GM18498 (cell line): Measurements from ENCODE around the gene AZU1.
"Not testable (repeated sequence)": the region's sequence is repeated elsewhere in the genome, so short reads cannot be mapped to it uniquely, and the experiment has no call there.

Experiments used
- ATAC-seq: cut with Tn5 transposase; IDR thresholded peaks from one replicate; pipeline ENCODE4 v1.9.1; 2021; ENCODE audit warnings: mild to moderate bottlenecking, moderate library complexity; ENCODE audit not compliant: unreplicated experiment

Gene AZU1

DNA sequence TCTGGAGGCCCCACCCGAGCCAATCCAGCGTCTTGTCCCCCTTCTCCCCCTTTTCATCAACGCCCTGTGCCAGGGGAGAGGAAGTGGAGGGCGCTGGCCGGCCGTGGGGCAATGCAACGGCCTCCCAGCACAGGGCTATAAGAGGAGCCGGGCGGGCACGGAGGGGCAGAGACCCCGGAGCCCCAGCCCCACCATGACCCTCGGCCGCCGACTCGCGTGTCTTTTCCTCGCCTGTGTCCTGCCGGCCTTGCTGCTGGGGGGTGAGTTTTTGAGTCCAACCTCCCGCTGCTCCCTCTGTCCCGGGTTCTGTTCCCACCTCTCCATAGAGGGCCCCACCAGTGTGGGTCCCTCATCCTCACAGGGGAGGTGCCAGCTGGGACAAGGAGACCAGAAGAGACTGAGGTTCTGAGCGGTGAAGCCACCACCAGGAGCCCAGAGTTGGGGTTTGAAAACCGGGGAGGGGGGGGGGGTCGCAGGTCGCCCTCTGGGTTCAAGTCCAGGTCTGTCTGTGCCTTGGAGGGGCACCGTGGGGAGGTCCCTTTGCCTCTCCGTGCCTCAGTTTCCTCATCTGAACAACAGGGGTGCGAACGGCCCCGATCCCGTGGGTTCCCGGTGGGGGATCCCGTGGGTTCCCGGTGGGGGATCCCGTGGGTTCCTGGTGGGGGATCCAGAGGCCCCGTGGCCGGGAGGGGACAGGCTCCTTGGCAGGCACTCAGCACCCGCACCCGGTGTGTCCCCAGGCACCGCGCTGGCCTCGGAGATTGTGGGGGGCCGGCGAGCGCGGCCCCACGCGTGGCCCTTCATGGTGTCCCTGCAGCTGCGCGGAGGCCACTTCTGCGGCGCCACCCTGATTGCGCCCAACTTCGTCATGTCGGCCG is 24.7 kb downstream of the AZU1 start, which contains the start of gene ELANE:
Gene ELANE (plus strand): TSS at position 168 of the 878 bp plus-strand sequence. CDS start 26 bp downstream, at position 194.
- ATAC-seq = no peak

DNA sequence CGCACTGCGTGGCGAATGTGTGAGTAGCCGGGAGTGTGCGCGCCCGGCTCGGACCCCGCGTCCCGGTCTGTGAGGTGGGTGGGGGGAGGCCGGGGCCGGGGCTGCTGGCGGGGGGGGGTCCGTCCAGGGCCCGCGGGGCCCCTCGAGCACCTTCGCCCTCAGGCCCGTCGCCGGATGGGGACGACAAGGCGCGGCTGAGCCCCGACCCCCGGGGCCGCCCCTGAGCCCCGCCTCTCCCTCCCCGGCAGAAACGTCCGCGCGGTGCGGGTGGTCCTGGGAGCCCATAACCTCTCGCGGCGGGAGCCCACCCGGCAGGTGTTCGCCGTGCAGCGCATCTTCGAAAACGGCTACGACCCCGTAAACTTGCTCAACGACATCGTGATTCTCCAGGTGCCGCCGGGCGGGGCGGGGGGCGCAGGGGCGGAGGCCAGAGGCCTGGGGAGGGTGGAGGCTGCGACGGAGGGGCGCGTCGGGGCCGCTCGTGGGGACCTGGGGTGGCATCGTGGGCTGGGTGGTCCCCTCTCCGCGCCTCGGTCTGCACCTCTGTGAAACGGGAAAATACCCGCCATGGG is 25.5 kb downstream of the AZU1 start:
- ATAC-seq = no peak

DNA sequence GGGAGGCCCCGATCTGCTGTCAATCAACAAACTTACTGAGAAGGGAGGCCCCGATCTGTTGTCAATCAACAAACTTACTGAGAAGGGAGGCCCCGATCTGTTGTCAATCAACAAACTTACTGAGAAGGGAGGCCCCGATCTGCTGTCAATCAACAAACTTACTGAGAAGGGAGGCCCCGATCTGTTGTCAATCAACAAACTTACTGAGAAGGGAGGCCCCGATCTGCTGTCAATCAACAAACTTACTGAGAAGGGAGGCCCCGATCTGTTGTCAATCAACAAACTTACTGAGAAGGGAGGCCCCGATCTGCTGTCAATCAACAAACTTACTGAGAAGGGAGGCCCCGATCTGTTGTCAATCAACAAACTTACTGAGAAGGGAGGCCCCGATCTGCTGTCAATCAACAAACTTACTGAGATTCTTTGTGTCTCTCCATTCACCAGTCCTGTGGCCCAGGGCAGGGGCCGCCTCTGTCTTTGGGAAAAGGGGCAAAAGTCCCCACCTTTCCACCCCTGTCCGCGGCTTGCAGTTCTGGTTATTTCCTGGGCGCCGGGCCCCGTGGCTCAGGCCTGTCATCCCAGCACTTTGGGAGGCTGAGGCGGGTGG is 26.1 kb downstream of the AZU1 start:
- ATAC-seq = not testable (repeated sequence)

DNA sequence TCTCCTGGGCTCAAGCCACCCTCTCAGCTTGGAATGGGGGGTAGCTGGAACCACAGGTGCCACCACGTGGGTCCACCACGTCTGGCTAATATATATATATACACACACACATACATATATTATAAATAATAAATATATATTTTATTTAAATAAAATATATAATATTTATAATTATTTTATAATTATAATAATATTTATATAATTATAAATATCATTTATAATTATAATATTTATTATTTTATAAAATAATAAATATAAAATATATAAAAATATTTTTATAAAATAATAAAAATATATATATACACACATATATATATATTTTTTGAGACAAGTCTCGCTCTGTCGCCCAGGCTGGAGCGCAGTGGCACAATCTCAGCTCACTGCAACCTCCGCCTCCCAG is 26.9 kb downstream of the AZU1 start:
- no peak for ATAC-seq

- ATAC-seq = no peak
Observed at GRCh38 chr19:855142-855541, 27.5 kb downstream of the AZU1 start.

DNA sequence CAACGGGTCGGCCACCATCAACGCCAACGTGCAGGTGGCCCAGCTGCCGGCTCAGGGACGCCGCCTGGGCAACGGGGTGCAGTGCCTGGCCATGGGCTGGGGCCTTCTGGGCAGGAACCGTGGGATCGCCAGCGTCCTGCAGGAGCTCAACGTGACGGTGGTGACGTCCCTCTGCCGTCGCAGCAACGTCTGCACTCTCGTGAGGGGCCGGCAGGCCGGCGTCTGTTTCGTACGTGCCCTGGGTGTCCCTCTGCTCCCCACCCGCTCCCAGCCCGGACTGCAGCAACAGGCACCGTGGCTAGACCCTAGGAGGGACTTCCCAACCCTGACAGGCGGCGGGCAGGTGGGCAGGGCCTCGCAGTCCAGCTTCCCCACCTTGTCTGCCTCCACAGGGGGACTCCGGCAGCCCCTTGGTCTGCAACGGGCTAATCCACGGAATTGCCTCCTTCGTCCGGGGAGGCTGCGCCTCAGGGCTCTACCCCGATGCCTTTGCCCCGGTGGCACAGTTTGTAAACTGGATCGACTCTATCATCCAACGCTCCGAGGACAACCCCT is 28.0 kb downstream of the AZU1 start:
- no peak for ATAC-seq

DNA sequence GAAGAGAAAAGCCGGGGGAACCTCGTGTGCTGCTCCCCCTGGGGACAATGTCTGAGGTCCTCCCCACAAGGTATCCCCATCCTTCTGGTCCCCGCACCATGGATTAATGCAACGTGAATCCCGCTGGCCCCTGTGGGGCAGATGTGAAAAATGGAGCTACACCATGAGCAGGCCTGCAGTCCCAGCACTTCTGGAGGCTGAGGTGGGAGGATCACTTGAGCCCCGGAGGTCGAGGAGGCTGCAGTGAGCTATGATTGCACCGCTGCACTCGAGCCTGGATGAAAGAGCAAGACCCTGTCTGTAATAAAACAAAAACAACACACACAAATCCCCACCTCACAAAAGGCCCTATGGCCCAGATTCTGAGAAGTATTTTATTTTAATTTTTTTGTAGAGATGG is 30.6 kb downstream of the AZU1 start:
- no peak for ATAC-seq

DNA sequence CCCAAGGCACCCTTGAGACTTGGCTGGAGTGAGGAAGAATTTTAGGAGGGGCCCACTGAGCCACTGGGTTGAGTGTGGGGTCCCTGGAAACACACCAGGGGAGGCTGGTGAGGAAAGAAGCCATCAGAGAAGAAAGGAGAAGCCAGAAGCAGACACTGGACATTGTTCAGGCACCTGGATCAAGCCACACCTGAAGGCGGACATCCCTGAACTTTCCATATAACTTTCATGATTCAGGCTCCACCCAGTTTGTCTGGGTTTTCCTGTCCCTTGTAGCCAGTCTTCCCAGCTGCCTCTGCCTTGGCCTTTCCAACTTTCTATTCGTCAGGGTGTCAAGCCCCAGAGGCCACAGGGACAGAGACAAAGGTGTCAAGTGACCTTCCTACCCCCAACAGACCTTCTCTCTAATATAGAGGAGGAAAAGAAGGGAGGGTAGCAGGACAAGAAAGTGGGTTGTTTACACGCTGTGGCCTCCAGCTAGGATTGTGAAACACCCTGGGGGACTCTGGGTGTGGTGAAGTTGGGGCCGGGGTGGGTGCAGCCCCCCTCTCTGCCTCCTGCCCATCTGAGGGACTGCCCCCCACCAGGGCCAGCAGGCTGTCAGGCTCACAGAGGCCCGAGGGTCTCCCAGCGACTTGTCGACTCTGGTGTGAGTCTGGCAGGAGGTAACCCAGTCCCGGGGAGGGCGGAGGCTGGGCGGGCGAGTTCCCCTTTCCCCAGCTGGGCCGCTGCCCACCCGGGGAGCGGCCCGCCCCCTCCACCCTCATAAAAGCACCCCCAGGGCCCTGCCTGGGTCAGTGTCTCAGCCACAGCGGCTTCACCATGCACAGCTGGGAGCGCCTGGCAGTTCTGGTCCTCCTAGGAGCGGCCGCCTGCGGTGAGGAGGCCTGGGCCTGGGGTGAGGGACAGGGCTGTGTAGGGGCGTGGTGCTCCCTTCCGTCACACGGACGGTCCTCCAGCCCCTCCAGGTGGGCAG is 31.5 kb downstream of the AZU1 start, which contains the start of gene CFD:
Gene CFD (plus strand): TSS at position 797 of the 976 bp plus-strand sequence. CDS start 26 bp downstream, at position 823.
- no peak for ATAC-seq

DNA sequence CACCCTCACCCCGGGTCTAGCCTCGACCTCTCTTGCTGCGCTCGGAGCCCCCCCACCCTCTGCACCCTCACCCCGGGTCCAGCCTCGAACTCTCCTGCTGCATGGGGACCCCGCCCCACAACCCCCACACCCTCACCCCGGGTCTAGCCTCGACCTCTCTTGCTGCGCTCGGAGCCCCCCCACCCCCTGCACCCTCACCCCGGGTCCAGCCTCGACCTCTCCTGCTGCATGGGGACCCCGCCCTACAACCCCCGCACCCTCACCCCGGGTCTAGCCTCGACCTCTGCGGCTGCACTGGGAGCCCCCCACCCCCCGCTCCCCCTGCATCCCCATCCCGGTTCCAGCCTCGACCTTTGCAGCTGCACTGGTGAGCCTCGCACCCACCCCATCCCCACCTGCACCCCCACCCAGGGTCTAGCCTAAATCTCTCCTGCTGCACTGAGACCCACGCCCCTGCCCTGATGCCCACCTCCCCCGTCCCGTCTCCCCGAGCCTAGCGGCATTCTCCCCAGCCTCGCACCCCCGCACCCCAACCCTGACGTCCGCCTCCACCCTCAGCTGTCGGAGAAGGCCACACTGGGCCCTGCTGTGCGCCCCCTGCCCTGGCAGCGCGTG is 33.6 kb downstream of the AZU1 start:
- no peak for ATAC-seq

DNA sequence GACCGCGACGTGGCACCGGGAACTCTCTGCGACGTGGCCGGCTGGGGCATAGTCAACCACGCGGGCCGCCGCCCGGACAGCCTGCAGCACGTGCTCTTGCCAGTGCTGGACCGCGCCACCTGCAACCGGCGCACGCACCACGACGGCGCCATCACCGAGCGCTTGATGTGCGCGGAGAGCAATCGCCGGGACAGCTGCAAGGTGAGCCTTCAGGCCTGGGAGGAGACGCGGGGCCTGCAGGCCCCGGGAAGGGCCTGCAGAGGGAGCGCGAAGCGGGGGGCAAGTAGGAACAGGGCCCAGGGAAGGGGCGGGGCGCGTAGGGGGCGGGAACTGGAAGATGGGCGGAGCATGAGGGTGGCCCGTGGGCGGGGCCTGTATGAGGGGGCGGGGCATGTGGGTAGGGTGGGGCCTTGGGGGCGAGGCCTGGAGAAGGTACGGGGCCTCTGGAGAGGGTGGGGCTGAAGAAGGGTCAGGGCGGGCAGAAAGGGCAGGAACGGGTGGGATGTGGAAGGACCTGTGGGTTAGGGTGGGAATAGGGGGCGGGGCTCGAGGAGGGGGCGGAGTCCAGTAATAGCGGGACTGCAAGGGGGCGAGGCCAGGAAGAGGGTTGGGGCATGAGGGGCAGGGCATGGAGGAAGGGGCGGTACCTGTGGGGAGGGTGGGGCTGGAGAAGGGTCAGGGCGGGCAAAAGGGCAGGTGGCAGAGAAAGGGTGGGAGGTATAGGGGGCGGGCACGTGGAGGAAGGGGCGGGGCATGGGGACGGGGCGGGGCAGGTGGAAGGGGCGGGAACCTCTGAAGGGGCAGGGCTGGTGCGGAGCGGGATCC is 34.3 kb downstream of the AZU1 start:
- no peak for ATAC-seq

DNA sequence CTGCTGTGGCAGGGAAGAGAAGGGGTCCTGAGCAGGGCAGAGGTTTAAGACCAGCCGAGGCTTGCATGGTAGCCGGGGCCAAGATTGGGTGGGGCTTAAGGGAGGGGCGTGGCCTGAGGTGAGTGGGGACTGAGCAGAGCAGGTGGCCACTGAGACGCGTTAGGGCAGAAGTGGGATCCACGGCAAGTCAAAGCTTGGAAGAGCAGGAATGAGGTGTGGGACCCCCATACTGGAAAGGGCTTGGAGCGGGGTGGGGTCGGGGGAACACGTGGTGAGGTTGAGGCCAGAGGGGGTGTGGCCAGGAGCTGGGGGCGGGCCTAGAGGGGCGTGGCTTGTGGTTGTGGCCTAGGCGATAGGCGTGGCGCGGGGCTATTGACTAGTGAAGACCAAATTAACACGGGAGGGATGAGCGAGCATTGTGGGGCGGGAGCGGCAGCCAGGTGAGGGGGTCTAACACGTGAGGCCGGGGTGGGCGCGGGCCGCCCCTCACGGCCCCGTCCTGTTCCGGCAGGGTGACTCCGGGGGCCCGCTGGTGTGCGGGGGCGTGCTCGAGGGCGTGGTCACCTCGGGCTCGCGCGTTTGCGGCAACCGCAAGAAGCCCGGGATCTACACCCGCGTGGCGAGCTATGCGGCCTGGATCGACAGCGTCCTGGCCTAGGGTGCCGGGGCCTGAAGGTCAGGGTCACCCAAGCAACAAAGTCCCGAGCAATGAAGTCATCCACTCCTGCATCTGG is 35.1 kb downstream of the AZU1 start:
- no peak for ATAC-seq

GRCh38 chr19:863315-863620 is 35.6 kb downstream of the AZU1 start:
- ATAC-seq = no peak

DNA sequence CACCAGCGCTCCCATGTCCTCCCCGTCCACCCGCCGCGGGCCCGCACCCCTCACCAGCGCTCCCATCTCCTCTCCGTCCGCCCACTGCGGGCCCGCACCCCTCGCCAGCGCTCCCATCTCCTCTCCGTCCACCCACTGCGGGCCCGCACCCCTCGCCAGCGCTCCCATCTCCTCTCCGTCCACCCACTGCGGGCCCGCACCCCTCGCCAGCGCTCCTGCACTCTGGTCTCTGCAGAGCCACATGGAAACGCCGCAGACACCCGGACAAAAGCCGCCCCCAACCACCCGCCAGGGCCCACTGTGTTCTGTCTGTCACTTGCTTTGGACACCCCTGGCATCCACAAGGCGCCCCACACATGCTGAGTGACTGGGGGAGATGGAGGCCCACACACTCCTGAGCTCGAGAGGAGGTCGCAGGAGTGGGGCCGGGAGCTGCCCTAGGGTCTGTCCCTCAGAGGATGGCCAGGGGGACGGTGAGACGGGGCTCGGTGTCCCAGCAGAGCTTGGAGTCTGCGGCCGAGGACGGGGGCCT is 39.2 kb downstream of the AZU1 start:
- ATAC-seq = no peak

DNA sequence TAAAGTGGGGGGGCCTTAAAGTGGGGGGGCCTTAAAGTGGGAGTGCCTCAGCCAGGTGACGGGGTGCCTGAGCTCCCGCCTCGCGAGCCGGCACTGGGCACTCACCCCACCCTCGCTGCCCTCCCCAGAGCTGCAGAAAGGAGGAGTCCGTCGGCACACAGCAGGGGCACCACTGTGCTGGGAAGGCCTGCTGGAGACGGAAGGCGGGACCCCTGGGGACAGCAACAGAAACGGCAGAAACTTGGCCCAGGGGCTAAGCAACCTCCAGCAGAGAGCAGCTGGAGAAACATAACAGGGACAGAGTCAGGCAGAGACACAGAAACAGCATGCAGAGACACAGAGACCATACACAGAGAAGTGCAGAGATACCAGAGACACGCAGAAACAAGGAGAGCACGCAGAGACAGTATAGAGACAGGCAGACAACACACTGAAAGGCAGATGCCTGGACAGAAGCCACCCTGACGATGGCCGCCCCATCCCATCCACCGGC is 39.7 kb downstream of the AZU1 start:
- ATAC-seq = no peak

DNA sequence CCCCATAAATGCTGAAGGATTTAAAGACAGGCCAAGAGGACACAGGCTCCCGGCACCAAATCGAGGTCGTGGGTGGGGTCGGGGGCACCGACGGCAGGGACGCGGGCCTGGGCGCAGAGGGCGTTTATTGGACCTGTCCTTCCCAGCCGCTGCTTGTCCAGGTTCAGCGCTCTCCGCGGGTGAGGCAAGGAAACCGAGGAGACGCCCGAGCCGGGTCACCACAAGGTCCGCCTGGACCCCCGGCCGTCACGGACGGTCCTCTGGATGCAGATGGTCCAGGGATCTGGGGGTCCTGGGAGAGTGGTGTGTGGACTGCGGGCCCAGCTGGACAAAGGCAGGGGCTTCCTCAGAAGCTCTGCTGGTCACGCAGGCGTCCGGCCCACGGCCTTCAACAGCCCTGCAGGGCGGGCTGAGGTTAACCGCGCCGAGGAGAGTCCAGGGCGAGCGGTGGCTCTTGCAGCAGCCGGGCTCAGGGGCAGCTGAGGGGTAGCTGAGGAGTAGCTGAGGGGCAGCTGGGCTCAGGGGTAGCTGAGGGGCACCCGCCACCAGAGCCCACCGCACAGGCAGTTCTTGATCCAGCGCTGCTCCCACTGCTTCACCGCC is 40.3 kb downstream of the AZU1 start:
- ATAC-seq = no peak

GRCh38 chr19:868458-869244 is 41.0 kb downstream of the AZU1 start:
- ATAC-seq = no peak
